Measurements from ENCODE around the gene KANSL1. TPM values are rescaled to one million over a fixed set of nuclear protein-coding genes. Genes with fewer than 3 reads are reported as not detected.

KANSL1 gene
- total RNA-seq, 2 donors from 2014 or later: 68.2 to 190 TPM

DNA sequence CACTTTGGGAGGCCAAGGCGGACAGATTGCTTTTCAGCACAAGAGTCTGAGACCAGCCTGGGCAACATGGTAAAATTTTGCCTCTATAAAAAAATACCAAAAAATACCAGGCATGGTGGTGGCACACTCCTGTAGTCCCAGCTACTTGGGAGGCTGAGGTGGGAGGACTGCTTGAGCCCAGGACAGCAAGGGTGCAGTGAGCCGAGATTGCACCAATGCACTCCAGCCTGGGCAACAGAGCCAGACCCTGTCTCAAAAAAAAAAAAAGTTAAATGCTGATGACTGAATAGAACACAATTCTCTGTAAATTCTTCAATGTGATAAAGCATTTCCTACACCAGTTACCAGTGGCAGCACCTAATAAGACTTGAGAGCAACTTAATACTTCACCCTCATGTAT lies 65.7 kb downstream of the KANSL1 start:
- no peaks in the 10 kb centered on the region for H3K9me3 ChIP-seq
- ATAC-seq (no peak), DNase-seq (no peak)
- no peak overlapping the region for H3K27ac ChIP-seq
- TF ChIP-seq, protein P1, sequence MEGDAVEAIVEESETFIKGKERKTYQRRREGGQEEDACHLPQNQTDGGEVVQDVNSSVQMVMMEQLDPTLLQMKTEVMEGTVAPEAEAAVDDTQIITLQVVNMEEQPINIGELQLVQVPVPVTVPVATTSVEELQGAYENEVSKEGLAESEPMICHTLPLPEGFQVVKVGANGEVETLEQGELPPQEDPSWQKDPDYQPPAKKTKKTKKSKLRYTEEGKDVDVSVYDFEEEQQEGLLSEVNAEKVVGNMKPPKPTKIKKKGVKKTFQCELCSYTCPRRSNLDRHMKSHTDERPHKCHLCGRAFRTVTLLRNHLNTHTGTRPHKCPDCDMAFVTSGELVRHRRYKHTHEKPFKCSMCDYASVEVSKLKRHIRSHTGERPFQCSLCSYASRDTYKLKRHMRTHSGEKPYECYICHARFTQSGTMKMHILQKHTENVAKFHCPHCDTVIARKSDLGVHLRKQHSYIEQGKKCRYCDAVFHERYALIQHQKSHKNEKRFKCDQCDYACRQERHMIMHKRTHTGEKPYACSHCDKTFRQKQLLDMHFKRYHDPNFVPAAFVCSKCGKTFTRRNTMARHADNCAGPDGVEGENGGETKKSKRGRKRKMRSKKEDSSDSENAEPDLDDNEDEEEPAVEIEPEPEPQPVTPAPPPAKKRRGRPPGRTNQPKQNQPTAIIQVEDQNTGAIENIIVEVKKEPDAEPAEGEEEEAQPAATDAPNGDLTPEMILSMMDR (IDR thresholded peaks at IDR 0.05): no peak
- TF ChIP-seq POLR2A (IDR thresholded peaks at IDR 0.05): no peak
- 92 to 94% methylated on average over 2 of the region's 2 CpGs for WGBS, 2 donors
- no peaks in the 10 kb centered on the region for H3K27me3 ChIP-seq
- no peaks in the 10 kb centered on the region for H3K36me3 ChIP-seq (replicated peaks in 1 of 2; ENCODE audit: insufficient read depth in 1 of 2, low read depth in 2 of 2)
- intact Hi-C loops (cut with DNase I): no loop called here
- H3K4me1 ChIP-seq: peaks cover 83% of the 10 kb centered on the region
- H3K4me3 ChIP-seq: no peak overlapping the region

DNA sequence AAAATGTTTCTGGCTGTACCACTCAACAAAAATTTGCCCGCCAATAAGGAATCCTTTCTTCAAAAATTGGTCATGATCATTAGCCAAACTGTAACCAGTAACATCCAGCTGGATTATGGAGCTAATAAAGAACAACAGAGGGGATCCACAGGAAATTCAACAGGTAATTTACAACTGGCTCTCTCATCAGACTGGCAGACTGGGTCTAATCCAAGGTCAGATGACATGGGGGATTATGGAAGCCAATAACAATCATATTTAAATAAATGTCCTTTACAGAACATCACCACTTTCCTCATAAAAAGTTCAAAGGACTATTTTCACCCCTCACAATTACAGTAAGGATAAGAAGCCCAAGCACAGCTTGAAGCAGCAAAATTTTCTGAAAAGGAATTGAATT lies 66.4 kb downstream of the KANSL1 start:
- intact Hi-C loops (cut with DNase I): no loop called here
- Histone ChIP-seq H3K27me3 (no peaks in the 10 kb centered on the region), H3K9me3 (no peaks in the 10 kb centered on the region), H3K4me3 (no peak overlapping the region), H3K27ac (peak overlapping the region in 1 of 4 donors; percentile 31), H3K4me1 (peaks cover 83% of the 10 kb centered on the region), H3K36me3 (replicated peaks in 1 of 2; ENCODE audit: insufficient read depth in 1 of 2, low read depth in 2 of 2) (no peaks in the 10 kb centered on the region)
- ATAC-seq: no peak
- DNase-seq: no peak
- whole genome bisulfite sequencing, 2 donors: 100% methylated on average over 1 of the region's 1 CpG
- no peak for TF ChIP-seq POLR2A (IDR thresholded peaks at IDR 0.05)
- TF ChIP-seq, protein P1 (IDR thresholded peaks at IDR 0.05): no peak

DNA sequence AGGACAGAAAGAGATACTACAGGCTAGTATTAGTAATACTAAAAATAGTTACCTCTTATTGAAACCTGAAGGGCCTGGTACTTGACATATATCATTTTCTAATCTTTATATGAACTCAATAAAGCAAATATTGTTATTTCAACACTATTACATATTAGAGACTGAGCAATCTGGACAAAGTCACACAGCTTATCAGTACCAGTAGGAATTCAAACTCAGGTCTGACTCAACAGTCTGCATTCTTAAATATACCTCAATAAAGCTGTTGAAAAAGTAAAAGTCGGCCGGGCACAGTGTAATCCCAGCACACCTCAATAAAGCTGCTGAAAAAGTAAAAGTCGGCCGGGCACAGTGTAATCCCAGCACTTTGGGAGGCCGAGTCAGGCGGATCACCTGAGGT lies 67.4 kb downstream of the KANSL1 start:
- DNase-seq (no peak), ATAC-seq (peak; percentile 78)
- no peaks in the 10 kb centered on the region for H3K9me3 ChIP-seq
- intact Hi-C loops (cut with DNase I): no loop called here
- H3K27me3 ChIP-seq: no peaks in the 10 kb centered on the region
- TF ChIP-seq, protein P1 (IDR thresholded peaks at IDR 0.05): no peak
- no peak for TF ChIP-seq POLR2A (IDR thresholded peaks at IDR 0.05)
- no peak overlapping the region for H3K4me3 ChIP-seq
- WGBS, 2 donors: 69 to 76% methylated on average over 6 of the region's 6 CpGs
- peak overlapping the region in 1 of 4 donors; percentile 31 for H3K27ac ChIP-seq
- no peaks in the 10 kb centered on the region for H3K36me3 ChIP-seq (replicated peaks in 1 of 2; ENCODE audit: insufficient read depth in 1 of 2, low read depth in 2 of 2)
- H3K4me1 ChIP-seq: peaks cover 84% of the 10 kb centered on the region

DNA sequence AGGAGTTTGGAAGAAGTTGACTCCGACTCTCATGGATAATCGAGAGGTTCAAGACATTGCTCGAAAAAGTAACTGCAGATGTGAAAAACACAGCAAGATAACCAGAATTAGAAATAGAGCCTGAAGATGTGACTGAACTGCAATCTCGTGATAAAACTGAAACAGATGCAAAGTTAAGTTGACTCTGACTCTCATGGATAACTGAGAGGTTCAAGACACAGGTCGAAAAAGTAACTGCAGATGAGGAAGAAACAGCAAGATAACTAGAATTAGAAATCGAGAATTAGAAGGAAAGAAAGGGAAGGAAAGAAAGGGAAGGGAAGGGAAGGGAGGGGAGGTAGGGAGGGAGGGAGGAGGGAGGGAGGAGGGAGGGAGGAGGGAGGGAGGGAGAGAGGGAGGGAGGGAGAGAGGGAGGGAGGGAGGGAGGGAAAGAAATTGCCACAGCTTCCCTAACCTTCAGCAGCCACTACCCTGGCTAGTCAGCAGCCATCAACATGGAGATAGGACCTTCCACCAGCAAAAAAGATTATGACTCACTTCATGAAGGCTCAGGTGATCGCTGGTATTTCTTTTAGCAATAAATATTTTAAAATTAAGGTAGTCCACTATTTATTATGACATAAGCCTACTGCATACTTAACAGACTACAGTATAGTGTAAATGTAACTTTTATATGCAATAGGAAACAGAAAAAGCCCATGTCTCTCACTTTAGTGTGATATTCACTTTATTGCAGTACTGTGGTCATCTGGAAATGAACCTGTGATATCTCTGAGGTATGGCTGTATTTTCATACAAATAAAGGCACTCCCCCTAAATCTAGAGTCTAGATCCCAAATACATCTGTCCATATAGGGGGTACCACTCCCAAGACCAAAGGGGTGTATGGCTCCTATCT lies 68.3 kb downstream of the KANSL1 start:
- DNase-seq: no peak
- intact Hi-C loops (cut with DNase I): no loop called here

More for the DNA sequence above, 68.3 kb downstream of the KANSL1 start:
- no peak for ATAC-seq
- Histone ChIP-seq H3K9me3 (no peaks in the 10 kb centered on the region), H3K4me3 (no peak overlapping the region), H3K4me1 (peaks cover 78% of the 10 kb centered on the region), H3K27ac (peak overlapping the region in 1 of 4 donors; percentile 31), H3K36me3 (replicated peaks in 1 of 2; ENCODE audit: insufficient read depth in 1 of 2, low read depth in 2 of 2) (no peaks in the 10 kb centered on the region), H3K27me3 (no peaks in the 10 kb centered on the region)
- TF ChIP-seq, protein P1 (IDR thresholded peaks at IDR 0.05): no peak
- no peak for TF ChIP-seq POLR2A (IDR thresholded peaks at IDR 0.05)
- WGBS, 2 donors: 78 to 90% methylated on average over 7 of the region's 7 CpGs
